Posterior vena cava (tissue), 2 donors: Measurements from ENCODE around the gene LDAF1. TPM values are rescaled to one million over a fixed set of nuclear protein-coding genes. Genes with fewer than 3 reads are reported as not detected.

Experiments
- DNase-seq: peaks from one replicate; pipeline ENCODE4 v3.0.0-alpha.2; 2020; ENCODE audit warnings: low spot score
- intact Hi-C, 2 donors: fragments of 100-400 bp; cut with DNase I; formaldehyde crosslinking; loops; one replicate each; pipeline versions ENCODE4 v1.14.1 to v1.14.2; 2022 to 2023
- total RNA-seq, 2 donors: library from RNA; stranded (reverse); fragmentation: NEBNext Ultra II Directional; extraction: Animal tissue kit (Norgen Biotek cat#: 25700); gene quantifications; one replicate each; pipeline ENCODE4 v1.2.1, GENCODE V29; 2021
- donor health status: DM: yes; HTN: yes; CAD: no.
- donor health status: DM: yes; HTN: yes; CAD: no.

LDAF1 gene
- total RNA-seq, 2 donors from 2014 or later: 39.8 to 49.6 TPM

DNA sequence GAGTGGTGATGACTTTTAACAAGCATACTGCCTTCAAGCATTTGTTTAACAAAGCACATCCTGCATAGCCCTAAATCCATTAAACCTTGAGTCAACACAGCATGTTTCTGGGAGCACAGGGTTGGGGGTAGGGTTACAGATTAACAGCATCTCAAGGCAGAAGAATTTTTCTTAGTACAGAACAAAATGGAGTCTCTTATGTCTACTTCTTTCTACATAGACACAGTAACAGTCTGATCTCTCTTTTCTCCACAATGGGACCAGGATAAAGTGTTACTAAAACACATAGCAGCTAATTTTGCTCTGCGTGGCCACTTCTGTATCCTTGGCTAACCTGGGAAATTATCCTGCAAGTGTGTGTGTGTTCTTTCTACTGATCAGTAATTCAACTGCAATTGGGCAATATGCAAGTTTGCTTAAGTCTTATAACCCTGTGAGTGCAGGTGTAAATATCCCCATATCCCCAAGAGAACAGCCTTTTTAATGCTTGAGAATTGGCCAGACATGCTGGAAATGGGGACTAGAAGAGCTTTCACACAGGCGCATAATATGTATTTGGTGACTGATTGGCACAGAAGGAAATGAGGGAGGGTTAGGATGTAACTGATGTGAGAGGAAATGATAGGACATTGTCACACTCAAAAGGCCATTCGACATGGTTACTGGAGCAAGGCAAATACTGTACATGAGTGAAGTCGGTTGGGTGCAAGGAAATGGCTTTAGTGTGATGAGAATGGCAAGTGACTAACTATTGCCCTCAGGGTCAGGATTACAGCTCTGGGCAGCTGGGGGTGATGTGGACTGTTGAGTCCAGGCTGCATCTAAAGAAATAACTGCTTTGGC lies 64.2 kb downstream of the LDAF1 start:
- intact Hi-C loops: no loop called here
- DNase-seq: no peak

DNA sequence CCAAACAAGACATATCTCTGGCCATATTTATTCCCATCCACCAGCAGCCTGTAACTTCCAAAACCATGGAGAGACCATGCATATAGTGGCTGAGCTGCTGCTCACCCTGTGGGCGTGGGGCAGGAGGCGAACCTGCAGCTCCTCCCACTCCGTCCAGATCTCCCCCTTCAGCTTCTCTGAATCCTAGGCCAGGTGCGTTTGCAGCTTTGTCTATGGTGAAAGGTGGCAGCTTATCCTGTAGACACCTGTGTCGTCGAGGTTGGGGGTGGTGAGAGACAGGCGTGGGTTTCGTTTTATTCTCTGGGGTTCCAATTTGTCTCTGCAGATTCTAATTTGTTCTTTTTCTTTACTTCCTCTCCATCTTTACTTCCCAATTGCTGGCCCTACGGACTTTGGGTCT lies 65.3 kb downstream of the LDAF1 start:
- DNase-seq: no peak
- intact Hi-C loops: no loop called here

DNA sequence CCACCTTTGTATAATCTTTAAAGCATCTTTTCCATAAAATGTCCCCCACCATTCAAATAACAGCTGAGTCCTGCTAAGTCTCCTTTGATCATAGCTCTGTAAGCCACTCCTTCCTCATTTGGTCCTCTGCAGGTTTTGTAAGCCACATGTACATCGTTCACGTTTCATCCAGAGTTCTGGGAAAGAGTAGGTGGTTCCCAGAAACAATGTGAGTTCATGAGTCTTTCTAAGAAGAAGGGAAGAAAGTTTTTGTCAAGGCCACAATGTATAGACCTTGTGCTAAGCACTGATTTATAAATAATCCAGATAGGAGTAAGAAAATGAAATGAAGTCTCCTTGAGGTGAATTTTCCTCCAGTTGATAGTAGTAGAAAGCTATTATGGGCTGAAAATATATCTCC lies 66.3 kb downstream of the LDAF1 start:
- intact Hi-C loops: no loop called here
- DNase-seq: no peak

DNA sequence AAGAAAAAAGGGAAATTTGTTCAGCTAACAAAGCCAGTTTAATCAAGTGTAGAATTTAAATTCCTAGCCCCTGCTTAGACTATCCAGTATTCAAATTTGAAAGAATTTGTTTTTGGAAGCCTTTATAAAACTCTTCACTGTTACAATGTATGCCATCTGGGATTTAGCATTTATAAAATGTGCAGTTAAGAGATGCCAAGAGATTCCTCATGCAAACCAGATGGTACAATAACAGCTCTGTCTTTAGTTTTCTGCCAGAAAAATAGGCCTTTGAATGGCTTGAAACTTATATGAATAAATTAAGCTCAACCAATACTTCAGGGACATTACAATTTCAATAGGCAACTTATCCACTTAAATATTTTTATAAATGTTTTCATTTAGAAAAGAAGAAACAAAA lies 68.3 kb downstream of the LDAF1 start:
- intact Hi-C loops: no loop called here
- DNase-seq: no peak

DNA sequence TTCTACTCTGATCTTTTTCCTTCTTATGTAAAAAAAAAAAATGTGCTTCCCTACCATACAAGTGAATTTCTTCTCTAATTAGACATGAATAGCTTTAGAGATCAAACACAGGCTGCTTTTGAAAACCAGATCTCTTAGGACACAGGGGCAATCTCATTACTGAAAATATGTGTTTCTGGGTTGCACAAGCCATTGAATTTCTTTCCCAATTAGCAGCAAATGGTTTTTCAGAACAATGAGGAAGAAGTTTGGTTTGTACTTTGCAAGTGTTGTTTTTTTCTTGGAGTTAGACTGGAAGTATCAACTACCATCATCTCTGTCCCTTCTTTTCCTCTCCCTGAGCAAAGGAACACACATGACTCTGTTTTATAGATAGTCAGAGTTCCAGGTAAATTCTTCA lies 69.4 kb downstream of the LDAF1 start:
- intact Hi-C loops: no loop called here
- DNase-seq: no peak

DNA sequence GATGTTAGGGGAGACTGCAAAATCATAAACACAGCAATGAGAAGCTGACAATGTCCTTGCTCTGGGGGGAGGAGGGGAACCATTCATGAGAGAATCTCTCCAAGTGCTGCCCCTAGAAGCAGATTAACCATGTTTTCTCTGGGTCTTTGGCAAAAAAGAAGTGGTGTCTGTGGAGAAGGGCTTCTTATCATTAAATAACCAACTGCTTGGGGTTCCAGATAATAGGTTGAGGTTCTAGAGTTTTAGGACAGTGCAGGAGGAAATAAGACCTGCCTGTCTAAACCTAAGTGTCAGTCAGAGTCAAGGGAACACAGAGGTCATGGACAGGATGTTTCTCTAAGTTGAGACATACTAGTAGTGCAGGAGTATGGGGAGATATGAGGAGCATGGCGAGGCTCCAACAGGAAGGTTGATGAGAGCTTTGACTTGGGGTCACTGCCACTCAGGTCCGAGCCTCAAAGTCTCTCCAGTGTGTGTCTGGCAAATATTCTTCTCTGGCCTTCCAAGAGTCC lies 69.9 kb downstream of the LDAF1 start:
- DNase-seq: no peak
- intact Hi-C loops: no loop called here

Other genes starting within 250 kb of the LDAF1 start
- gene DNAH3, start 7.8 kb upstream of the LDAF1 start, total RNA-seq: not detected
- gene ZP2, start 52.9 kb downstream of the LDAF1 start, total RNA-seq: not detected
- gene ANKS4B, start 75.0 kb downstream of the LDAF1 start, total RNA-seq: not detected
- gene CRYM, start 119.6 kb downstream of the LDAF1 start, total RNA-seq: 1 to 10 TPM in 1 of 2 donors, under 1 TPM in 1; 0.93 to 1.0 TPM